ENCODE measurements around the gene CCDC92B. TPM values are rescaled to one million over a fixed set of nuclear protein-coding genes. Genes with fewer than 3 reads are reported as not detected.

Gene CCDC92B
- total RNA-seq, 4 donors from 2014 or later, result 0.48 to 0.82 (median 0.75) TPM; not detected in 1

- intact Hi-C loops (cut with DNase I; ENCODE audit: low total_unique reads), result no loop called here
- peak overlapping the region in 3 of 4 donors; percentile 29 to 39 (median 38) for H3K4me3 ChIP-seq
- H3K27ac ChIP-seq, result peak overlapping the region; percentile 51 to 83 (median 76)
- peak; percentile 66 for DNase-seq
- TF ChIP-seq POLR2AphosphoS5 (IDR thresholded peaks at IDR 0.05), result peak in 2 of 3 donors; percentile 16 to 38
- TF ChIP-seq CTCF (IDR thresholded peaks at IDR 0.05), result peak in 2 of 5 experiments; percentile 7 to 28
- no peak for TF ChIP-seq EP300 (IDR thresholded peaks at IDR 0.05; ENCODE audit: low read depth)
- no peak for TF ChIP-seq POLR2A (IDR thresholded peaks at IDR 0.05)
- in situ Hi-C loops (cut with MboI; ENCODE audit: low pct_ligation_motif_present in 1 of 4, low pct_unique_long_range_greater_than_20kb in 1 of 4, low sequenced_read_pairs in 3 of 4), result no loop called here
- H3K27me3 ChIP-seq, result peaks cover 43% of the 10 kb centered on the region
- 14% methylated on average over 7 of the region's 40 CpGs; no CpG with 5 or more reads in 1 of the 2 donors for WGBS, 2 donors (ENCODE audit: low coverage in 1 of 2)
- peaks cover 0 to 18% (median 10%) of the 10 kb centered on the region in 4 donors for H3K4me1 ChIP-seq
- H3K9me3 ChIP-seq, result no peaks in the 10 kb centered on the region
- no peaks in the 10 kb centered on the region for H3K36me3 ChIP-seq
These were observed 24.7 kb downstream of the CCDC92B start for GRCh38 chr17:2724784-2725164.

- Histone ChIP-seq H3K27me3 (peaks cover 43% of the 10 kb centered on the region), H3K9me3 (no peaks in the 10 kb centered on the region), H3K36me3 (no peaks in the 10 kb centered on the region), H3K4me1 (peaks cover 0 to 18% (median 10%) of the 10 kb centered on the region in 4 donors), H3K4me3 (peak overlapping the region in 3 of 4 donors; percentile 29 to 39 (median 38)), H3K27ac (peak overlapping the region; percentile 72 to 83 (median 82))
- intact Hi-C loops (cut with DNase I; ENCODE audit: low total_unique reads) (no loop called here), in situ Hi-C loops (cut with MboI; ENCODE audit: low pct_ligation_motif_present in 1 of 4, low pct_unique_long_range_greater_than_20kb in 1 of 4, low sequenced_read_pairs in 3 of 4) (no loop called here)
- DNase-seq, result peak; percentile 79
- 16% methylated on average over 53 of the region's 98 CpGs; no CpG with 5 or more reads in 1 of the 2 donors for WGBS, 2 donors (ENCODE audit: low coverage in 1 of 2)
- TF ChIP-seq POLR2AphosphoS5 (IDR thresholded peaks at IDR 0.05) (no peak), CTCF (IDR thresholded peaks at IDR 0.05) (no peak), EP300 (IDR thresholded peaks at IDR 0.05; ENCODE audit: low read depth) (no peak), POLR2A (IDR thresholded peaks at IDR 0.05) (no peak)
These were observed 25.3 kb downstream of the CCDC92B start for GRCh38 chr17:2723997-2724783.

GRCh38 chr17:2723505-2723996 is 25.9 kb downstream of the CCDC92B start:
- Histone ChIP-seq H3K27me3 (peaks cover 43% of the 10 kb centered on the region), H3K9me3 (no peaks in the 10 kb centered on the region), H3K36me3 (no peaks in the 10 kb centered on the region), H3K27ac (peak overlapping the region; percentile 72 to 83 (median 82)), H3K4me1 (peaks cover 0 to 19% (median 12%) of the 10 kb centered on the region in 4 donors), H3K4me3 (peak overlapping the region in 3 of 4 donors; percentile 29 to 39 (median 38))
- WGBS, 2 donors (ENCODE audit: low coverage in 1 of 2), result 14% methylated on average over 12 of the region's 18 CpGs; no CpG with 5 or more reads in 1 of the 2 donors
- peak; percentile 64 for DNase-seq
- intact Hi-C loops (cut with DNase I; ENCODE audit: low total_unique reads), result no loop called here
- in situ Hi-C loops (cut with MboI; ENCODE audit: low pct_ligation_motif_present in 1 of 4, low pct_unique_long_range_greater_than_20kb in 1 of 4, low sequenced_read_pairs in 3 of 4), result no loop called here
- TF ChIP-seq POLR2AphosphoS5 (IDR thresholded peaks at IDR 0.05) (peak in 1 of 3 donors; percentile 6), EP300 (IDR thresholded peaks at IDR 0.05; ENCODE audit: low read depth) (no peak)

- H3K27me3 ChIP-seq, result peaks cover 37% of the 10 kb centered on the region
- intact Hi-C loops (cut with DNase I; ENCODE audit: low total_unique reads), result no loop called here
- WGBS, 2 donors (ENCODE audit: low coverage in 1 of 2), result 70% methylated on average over 10 of the region's 10 CpGs; no CpG with 5 or more reads in 1 of the 2 donors
- TF ChIP-seq CTCF (IDR thresholded peaks at IDR 0.05) (no peak), POLR2AphosphoS5 (IDR thresholded peaks at IDR 0.05) (no peak), EP300 (IDR thresholded peaks at IDR 0.05; ENCODE audit: low read depth) (no peak), POLR2A (IDR thresholded peaks at IDR 0.05) (no peak)
- in situ Hi-C loops (cut with MboI; ENCODE audit: low pct_ligation_motif_present in 1 of 4, low pct_unique_long_range_greater_than_20kb in 1 of 4, low sequenced_read_pairs in 3 of 4), result no loop called here
- H3K27ac ChIP-seq, result no peak overlapping the region
- H3K4me1 ChIP-seq, result peaks cover 0 to 28% (median 17%) of the 10 kb centered on the region in 4 donors
- H3K9me3 ChIP-seq, result no peaks in the 10 kb centered on the region
- no peak for DNase-seq
- no peak overlapping the region for H3K4me3 ChIP-seq
- H3K36me3 ChIP-seq, result no peaks in the 10 kb centered on the region
These were observed 26.8 kb downstream of the CCDC92B start for GRCh38 chr17:2722611-2723010.

All from transverse colon (tissue), 4 donors.